C1 segment of cervical spinal cord (tissue), 14 donors: Measurements from ENCODE around the gene NRCAM.

ENCODE experiments used
- DNase-seq, 14 donors: peaks; one replicate each; lab custom pipeline; 2025; lab: John Stamatoyannopoulos, UW

NRCAM gene

DNA sequence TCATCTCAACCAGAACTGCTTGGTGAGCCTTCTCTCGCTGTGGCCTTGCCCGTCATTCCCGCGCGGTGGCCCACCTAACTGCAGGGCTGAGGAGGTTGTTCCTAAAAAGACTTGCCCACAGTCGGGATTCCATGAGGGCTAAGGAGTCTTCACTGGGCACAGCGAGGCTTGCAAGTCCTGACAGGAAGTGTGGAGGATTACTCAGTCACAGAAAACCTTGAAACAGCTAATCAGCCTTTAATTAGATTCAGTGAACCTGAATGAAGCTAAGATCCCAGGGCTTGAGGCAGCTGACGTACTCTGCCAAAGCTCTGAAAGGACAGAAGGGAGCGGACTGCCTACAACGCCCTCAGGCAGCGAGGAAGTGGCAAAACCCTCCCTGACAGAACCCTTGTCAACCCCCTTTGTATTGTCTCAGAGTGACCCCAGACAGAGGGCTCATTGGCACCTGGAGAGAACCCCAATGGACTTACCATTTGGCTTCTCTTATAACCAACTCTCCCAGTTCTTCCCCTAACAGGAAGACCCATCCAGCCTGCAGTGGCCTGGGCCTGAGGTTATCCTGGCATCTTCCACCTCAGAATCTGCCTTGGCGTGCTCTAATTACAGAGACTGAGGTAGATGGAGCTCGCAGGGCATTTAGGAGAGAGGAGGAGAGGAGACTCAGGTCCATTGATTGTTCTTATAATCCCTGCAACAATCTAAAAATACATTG lies 323.5 kb downstream of the NRCAM start:
- no peak for DNase-seq

DNA sequence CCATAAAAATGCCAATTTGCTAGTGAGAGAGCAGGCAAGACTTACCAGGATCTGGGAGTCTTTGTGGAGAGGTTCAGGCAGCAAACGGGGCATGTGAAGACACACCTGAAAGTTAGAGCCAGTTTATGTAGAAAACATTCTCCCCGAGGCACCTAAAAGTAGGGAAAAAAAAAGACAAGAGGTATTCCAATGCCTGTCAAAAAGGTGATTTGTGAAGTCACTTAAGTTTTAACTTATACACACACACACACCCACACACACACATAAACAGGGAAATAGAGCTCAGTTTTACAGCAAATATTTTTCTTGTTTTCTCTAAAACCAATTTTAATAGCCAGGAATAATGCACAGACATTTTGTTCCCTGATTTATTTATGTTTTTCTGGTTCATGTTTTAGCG lies 326.0 kb downstream of the NRCAM start, which contains the start of gene LAMB4:
Gene LAMB4 (minus strand): TSS at position 101 of the 400 bp plus-strand sequence. CDS start 7,197 bp downstream, outside the sequence.
- no peak for DNase-seq

DNA sequence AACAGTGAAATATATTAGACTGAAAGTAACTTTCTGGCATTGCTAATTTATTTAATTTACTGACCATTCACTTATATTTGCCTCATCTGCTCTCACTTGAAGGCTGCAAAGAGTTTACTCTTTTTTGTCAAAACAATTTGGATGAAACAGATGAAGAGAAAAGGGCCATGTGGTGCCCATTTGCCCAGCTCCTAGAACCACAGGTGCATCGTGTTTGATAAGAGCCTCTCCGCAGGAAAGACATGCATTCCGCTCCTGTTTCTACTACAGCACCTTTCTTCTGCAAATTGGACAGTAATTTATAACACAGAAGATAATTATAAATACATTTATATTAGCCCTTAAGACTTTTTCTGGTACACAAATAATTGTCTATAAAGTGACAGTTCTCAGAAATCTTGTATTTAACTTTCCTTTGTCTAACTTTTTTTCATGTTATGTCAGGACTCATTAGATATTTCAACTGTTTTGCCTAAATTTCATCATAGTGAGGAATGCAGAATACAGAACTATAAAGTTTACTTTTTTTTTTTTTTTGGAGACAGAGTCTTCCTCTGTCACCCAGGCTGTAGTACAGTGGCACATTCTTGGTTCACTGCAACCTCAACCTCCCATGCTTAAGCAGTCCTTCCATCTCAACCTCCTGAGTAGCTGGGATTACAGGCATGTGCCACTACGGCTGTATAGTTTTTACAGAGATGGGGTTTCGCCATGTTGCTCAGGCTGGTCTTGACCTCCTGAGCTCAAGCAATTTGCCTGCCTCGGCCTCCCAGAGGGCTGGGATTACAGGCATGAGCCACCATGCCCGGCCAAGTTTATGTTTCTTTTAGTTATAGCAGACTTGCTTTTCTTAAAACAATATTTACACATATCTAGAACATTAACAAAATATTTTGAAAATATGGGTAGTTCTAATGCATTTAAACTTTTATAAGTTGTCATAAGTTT lies 326.9 kb downstream of the NRCAM start:
- no peak for DNase-seq

GRCh38 chr7:108128514-108128913 lies 327.7 kb downstream of the NRCAM start:
- no peak for DNase-seq

DNA sequence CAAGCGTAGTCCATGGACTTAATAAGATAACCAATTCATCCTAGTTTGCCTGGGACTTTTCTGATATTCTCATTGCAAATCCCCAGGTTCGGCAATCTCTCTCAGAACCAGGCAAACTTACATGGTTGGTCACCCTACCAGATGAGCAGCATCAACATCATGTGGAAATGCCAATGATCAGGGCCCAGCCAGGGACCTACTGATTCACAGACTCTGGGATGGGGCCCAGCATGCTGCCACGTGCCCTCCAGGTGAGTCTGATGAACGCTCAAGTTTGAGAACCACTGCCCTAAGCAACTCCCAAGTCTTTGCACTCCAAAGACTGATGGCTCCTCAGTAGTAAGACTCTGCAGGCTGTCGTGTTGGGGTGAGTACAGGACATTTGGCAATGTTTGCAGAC lies 328.8 kb downstream of the NRCAM start:
- DNase-seq: no peak

DNA sequence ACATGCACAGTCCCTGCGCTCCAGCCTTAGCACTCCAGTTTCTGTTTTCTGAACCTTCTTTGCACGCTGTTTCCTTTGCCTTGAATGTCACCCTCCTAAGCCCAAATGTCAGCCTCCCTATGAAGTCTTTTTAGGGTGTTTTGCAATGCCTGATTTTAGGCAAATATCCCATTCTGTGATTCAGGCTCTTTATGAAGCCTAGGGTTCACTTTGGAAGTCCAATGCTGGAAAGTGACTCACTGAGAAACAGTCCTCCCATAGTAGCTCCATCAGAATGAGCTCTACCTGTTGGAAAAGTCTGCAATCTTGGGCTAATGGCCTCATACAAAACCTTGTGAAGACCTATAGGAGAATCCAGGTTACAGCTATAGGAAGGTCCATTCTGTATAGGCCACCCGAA lies 331.4 kb downstream of the NRCAM start:
- DNase-seq: no peak

- no peak for DNase-seq
Observed at GRCh38 chr7:108122181-108122580, 334.1 kb downstream of the NRCAM start.

DNA sequence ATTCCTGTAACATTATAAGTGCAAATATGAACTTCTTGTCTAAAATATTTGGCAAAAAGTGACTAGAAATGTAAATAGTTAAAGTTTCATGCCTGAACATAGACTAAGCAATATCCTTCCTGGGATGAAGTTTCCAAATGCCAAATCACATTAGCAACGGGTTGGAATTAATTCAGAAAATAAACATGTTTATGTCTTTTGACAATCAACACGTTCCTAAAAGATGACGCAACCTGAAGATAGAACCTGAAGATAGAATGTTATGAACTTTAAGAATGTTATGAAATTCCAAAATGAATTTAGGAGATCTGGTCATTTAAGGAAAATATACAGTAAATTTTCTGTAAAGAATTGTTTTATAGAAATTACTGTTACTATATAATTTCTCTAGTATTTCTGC lies 335.3 kb downstream of the NRCAM start:
- DNase-seq: no peak

DNA sequence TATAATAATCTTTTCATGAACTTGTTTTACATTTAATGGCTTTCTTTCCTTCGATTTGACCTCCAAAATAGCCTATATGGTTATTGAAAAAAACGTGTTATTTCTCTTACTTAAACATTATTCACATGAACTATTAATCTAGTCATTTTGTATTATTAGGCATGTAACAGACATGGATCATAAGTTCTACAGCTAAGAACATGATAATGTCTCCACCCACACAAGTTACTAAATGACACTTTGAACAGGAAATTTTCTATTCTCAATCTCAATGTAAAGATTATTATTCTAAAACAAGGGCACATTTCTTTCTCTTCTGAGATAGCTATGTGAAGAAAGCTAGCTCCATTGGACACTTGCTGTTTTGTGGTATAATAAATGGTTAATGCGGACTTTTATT lies 336.0 kb downstream of the NRCAM start:
- DNase-seq: no peak

GRCh38 chr7:108118959-108119358 lies 337.3 kb downstream of the NRCAM start:
- DNase-seq: no peak

GRCh38 chr7:108114117-108114841 lies 342.0 kb downstream of the NRCAM start:
- no peak for DNase-seq

DNA sequence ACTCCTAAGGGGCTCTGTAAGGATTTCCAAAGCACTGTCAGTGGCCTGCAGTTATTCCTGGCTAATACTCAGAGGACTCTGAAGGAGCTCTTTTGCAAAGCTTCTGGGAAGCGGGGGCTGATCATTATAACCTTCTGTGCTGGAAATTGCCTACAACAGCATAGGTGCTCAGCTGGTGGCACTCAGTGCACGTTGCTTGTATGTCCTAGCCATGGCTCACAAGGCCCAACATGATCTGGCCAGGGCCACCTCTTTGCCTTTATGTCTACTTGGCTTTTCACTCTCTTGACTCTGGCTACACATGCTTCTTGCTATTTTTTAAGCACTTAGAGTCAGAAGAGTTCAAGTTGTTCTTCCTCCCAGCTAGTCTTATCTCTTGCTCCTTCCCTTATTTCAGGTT lies 343.6 kb downstream of the NRCAM start:
- DNase-seq: no peak

DNA sequence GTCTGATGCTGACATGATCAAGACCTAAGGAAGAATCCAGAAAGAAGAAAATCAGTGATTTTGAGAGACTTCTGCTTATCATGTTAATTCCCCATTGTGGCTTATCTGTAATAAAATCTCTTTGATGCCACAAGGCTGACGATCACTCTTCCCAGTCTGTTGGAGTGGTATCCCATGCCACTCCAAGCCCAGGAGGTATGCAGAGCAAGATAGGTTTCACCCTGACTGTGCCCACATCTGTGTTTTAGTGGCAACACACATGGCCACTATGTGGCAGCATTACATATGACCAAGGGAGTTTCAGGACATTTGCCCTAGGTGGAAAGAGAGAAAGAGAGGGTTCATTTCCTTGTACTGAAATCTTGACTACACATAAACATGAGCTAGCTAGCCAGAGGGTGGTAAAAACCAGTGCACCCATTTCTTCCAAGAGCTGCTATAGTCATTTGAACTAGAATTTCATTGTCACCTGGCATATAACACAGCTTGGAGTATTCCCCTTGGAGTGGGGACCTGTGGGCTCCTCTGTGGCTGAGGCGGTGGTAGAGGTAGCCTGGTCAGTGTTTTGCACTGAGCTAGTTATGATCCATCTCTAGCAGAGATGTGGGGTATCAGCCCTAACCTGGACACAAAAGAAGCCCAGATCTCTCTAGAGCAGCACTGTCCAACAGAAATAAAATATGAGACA lies 346.9 kb downstream of the NRCAM start:
- no peak for DNase-seq

DNA sequence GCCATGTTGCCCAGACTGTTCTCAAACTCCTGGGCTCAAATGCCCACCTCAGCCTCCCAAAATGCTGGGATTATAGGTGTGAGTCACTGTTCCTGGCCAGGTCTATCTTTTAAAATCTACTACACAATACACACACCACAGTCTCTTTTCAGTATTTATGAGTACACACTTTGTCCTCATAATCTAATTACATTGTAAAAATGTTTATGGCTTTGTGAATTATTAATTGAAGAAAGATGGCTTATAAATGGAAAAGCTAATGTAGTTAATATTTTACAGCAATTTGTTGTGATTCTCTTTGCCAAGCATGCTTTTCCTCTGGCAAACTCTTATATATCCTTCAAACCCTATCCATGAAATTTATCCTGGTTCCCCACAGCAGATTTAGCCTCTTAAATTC lies 348.1 kb downstream of the NRCAM start:
- no peak for DNase-seq

GRCh38 chr7:108104324-108104723 lies 351.9 kb downstream of the NRCAM start:
- DNase-seq: no peak

GRCh38 chr7:108103558-108104298 lies 352.5 kb downstream of the NRCAM start:
- DNase-seq: no peak

- DNase-seq: no peak
Observed at GRCh38 chr7:108102671-108103312, 353.4 kb downstream of the NRCAM start.

DNA sequence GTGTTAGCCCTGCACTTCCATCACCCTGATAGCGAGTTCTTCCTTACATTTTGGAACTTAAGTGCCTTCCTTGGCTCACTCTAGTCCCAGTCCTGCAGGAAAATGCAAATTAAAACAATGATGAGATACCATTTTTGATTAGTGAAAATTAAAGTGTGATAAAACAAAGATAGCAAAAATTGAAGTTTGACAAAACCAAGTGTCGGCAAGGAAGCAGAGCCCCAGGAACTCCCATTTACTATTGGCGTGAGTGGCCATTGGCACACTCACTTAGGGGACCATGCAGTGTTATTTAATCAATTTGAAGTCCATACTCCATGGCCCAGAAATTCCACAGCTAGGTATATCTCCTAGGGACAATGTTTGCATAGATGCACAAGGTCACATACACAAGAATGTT lies 354.5 kb downstream of the NRCAM start:
- DNase-seq: no peak

DNA sequence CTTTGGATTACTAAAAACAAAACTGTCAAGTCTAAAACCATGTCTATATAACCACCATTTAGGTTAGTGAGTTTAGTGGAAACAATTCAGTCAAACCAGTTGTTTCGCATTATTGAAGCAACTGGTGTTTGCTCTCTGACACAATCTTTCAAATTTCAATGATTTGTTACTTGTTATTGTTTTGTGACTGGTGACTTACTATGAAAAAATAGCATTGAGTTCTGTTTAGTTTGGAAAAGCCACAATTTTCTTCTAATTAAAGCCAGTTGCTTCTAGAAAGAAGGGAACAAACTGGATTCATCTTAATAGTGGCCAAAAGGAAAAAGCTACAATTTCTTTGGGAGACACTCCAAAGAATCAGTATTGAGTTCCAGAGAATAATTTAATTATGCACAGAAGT lies 356.5 kb downstream of the NRCAM start:
- DNase-seq: no peak

DNA sequence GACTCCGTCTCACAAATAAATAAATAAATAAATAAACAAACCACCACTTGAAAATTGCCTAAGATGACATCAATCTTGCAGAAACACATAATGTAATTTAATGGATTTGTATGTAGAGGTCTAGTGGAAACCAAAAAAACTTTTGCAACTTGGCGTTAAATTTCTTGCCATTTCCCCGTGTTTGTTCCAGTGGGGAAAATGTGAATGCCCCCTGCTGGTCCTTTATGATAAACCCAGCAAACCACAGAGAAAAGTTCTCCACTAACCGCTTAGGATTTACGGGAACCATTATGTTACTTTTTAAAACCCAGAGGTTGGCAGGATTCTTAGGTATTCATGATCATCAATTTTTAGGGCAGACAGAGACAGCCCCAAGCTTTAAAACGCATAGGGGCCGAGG lies 358.5 kb downstream of the NRCAM start:
- no peak for DNase-seq
